GM19372 (cell line): ENCODE measurements around the gene ASPM.

Experiments used
- ATAC-seq: cut with Tn5 transposase; IDR thresholded peaks from one replicate; pipeline ENCODE4 v1.9.1; 2021; ENCODE audit warnings: mild to moderate bottlenecking, low read depth, moderate library complexity; ENCODE audit not compliant: unreplicated experiment

The ASPM gene, protein sequence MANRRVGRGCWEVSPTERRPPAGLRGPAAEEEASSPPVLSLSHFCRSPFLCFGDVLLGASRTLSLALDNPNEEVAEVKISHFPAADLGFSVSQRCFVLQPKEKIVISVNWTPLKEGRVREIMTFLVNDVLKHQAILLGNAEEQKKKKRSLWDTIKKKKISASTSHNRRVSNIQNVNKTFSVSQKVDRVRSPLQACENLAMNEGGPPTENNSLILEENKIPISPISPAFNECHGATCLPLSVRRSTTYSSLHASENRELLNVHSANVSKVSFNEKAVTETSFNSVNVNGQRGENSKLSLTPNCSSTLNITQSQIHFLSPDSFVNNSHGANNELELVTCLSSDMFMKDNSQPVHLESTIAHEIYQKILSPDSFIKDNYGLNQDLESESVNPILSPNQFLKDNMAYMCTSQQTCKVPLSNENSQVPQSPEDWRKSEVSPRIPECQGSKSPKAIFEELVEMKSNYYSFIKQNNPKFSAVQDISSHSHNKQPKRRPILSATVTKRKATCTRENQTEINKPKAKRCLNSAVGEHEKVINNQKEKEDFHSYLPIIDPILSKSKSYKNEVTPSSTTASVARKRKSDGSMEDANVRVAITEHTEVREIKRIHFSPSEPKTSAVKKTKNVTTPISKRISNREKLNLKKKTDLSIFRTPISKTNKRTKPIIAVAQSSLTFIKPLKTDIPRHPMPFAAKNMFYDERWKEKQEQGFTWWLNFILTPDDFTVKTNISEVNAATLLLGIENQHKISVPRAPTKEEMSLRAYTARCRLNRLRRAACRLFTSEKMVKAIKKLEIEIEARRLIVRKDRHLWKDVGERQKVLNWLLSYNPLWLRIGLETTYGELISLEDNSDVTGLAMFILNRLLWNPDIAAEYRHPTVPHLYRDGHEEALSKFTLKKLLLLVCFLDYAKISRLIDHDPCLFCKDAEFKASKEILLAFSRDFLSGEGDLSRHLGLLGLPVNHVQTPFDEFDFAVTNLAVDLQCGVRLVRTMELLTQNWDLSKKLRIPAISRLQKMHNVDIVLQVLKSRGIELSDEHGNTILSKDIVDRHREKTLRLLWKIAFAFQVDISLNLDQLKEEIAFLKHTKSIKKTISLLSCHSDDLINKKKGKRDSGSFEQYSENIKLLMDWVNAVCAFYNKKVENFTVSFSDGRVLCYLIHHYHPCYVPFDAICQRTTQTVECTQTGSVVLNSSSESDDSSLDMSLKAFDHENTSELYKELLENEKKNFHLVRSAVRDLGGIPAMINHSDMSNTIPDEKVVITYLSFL (N-terminal part only)

GRCh38 chr1:197146101-197147095, at the start of gene ASPM:
Gene ASPM, minus strand, starts transcription at chr1:197146669. Its CDS starts 232 bp downstream, at chr1:197146437.
- ATAC-seq: peak; percentile 98

GRCh38 chr1:197195100-197195499, 48.6 kb upstream of the ASPM start:
- ATAC-seq: no peak

GRCh38 chr1:197184190-197184589, 37.7 kb upstream of the ASPM start:
- no peak for ATAC-seq

GRCh38 chr1:197183195-197183748, 36.8 kb upstream of the ASPM start:
- no peak for ATAC-seq

GRCh38 chr1:197182716-197183115, 36.2 kb upstream of the ASPM start:
- ATAC-seq: no peak

GRCh38 chr1:197181982-197182381, 35.5 kb upstream of the ASPM start:
- peak; percentile 60 for ATAC-seq

- peak; percentile 64 for ATAC-seq
Measured at GRCh38 chr1:197180252-197180878, 33.9 kb upstream of the ASPM start.

DNA sequence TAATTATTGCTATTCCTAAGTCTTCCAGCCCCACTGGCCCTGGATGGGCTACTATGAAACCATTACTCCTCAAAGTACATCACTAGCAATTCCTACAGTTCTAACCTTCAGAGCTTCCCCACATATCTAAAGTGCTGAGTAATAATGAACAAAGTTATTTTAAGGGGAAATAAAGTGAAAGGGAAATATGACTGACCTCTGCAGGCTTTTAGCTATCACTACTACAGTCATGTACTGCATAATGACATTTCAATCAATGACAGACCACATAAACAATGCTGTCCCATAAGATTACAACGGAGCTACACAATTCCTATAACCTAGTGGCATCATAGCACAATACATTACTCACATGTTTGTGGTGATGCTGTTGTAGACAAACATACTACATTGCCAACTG, 32.5 kb upstream of the ASPM start:
- no peak for ATAC-seq

GRCh38 chr1:197174818-197175217, 28.3 kb upstream of the ASPM start:
- ATAC-seq: no peak

GRCh38 chr1:197173571-197174507, 27.4 kb upstream of the ASPM start:
- ATAC-seq: no peak

- ATAC-seq: no peak
Measured at GRCh38 chr1:197171531-197171930, 25.1 kb upstream of the ASPM start.

DNA sequence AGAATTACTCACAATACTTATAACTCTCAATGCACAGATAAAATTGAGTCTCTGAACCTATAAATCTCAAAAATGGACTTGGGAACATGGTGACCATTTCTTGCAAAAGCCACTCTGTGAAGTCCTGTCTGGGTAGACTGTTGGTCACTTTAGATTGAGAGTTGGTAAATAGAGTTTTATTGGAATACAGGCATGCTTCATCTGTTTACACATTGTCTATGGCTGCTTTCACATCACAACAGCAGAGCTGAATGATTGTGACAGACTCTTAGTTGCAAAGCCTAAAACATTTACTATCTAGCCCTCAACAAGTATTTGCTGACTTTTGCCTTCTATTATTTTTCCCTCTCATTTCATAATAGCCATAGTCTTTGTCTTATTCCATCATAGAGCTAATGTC, 24.1 kb upstream of the ASPM start:
- ATAC-seq: no peak

- ATAC-seq: no peak
Measured at GRCh38 chr1:197159461-197159860, 13.0 kb upstream of the ASPM start.

DNA sequence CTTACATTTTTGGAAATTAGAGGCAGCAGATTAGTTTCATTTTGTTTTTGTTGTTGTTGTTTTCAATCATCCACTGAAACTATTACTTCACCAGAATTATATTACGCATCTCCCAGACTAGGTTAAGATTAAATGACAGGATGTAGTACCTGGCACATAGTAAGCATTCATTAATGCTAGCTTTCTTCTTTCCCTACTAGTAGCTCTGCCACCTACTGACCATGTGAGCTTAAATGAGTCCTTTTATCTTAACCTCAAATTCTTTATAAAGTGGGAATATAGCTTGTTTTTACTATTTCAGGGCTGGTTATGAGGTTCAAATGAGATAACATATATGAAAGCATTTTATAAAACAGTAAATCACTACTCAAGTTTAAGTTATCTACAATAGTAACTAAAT, 10.2 kb upstream of the ASPM start:
- ATAC-seq: no peak

- ATAC-seq: no peak
Measured at GRCh38 chr1:197152662-197153061, 6.2 kb upstream of the ASPM start.

GRCh38 chr1:197151185-197151584, 4.7 kb upstream of the ASPM start:
- no peak for ATAC-seq

GRCh38 chr1:197150336-197151005, 4.0 kb upstream of the ASPM start:
- ATAC-seq: no peak
